ENCODE measurements around the gene FBXL17. TPM values are rescaled to one million over a fixed set of nuclear protein-coding genes. Genes with fewer than 3 reads are reported as not detected.

Gene FBXL17
- total and polyA plus RNA-seq, 2 of the 13 experiments (the other 11 are each of a cell fraction or from before 2014, with no cell fraction given): 3.0 to 7.9 TPM

- ChIA-PET CTCF (ENCODE audit: low intra/inter-chr PET ratio, low total read pairs) (no interaction called here), POLR2A (no interaction called here)
- Histone ChIP-seq H2AFZ (ENCODE audit: low read length) (no peak overlapping the region), H3K4me1 (ENCODE audit: insufficient read depth, low read length) (no peaks in the 10 kb centered on the region), H3K27me3 (ENCODE audit: control insufficient read depth in 1 of 2, insufficient read depth in 2 of 2, low read length in 2 of 2) (no peaks in the 10 kb centered on the region), H3K36me3 (replicated peaks in 1 of 2; ENCODE audit: control insufficient read depth in 1 of 2, insufficient read depth in 2 of 2, low read length in 2 of 2) (no peaks in the 10 kb centered on the region), H3K27ac (ENCODE audit: extremely low read length, insufficient read depth, low read length) (no peak overlapping the region), H3K9me3 (ENCODE audit: low read length) (no peaks in the 10 kb centered on the region), H4K20me1 (ENCODE audit: insufficient read depth, low read length) (no peaks in the 10 kb centered on the region), H3K4me2 (ENCODE audit: low read depth, low read length) (no peak overlapping the region), H3K4me3 (replicated peaks in 1 of 3; ENCODE audit: insufficient read depth in 1 of 3, low read depth in 2 of 3, low read length in 3 of 3) (no peak overlapping the region), H3K9ac (ENCODE audit: insufficient read depth, low read depth, low read length) (no peak overlapping the region), H3K79me2 (ENCODE audit: insufficient read depth, low read length) (no peaks in the 10 kb centered on the region)
- ATAC-seq: no peak
- DNase-seq (ENCODE audit: low spot score): no peak
- TF ChIP-seq HNRNPK (IDR thresholded peaks at IDR 0.05; ENCODE audit: low read depth, low read length, poor library complexity, severe bottlenecking) (no peak), GZF1 (CRISPR knock-in tag; IDR thresholded peaks at IDR 0.05) (no peak), TRAFD1 (CRISPR knock-in tag; IDR thresholded peaks at IDR 0.05; ENCODE audit: borderline replicate concordance) (no peak), TFAP4 (IDR thresholded peaks at IDR 0.05; ENCODE audit: borderline replicate concordance, low read depth) (no peak), SIN3B (IDR thresholded peaks at IDR 0.05; ENCODE audit: low read length) (no peak), ZNF768 (CRISPR knock-in tag; IDR thresholded peaks at IDR 0.05) (no peak), ZKSCAN1 (IDR thresholded peaks at IDR 0.05; ENCODE audit: low read length) (no peak), KAT8 (CRISPR knock-in tag; IDR thresholded peaks at IDR 0.05) (no peak), MAZ (IDR thresholded peaks at IDR 0.05; ENCODE audit: borderline replicate concordance, low read depth, low read length) (no peak), MAZ (CRISPR knock-in tag; IDR thresholded peaks at IDR 0.05; ENCODE audit: low read depth) (no peak), ZNF33B (CRISPR knock-in tag; IDR thresholded peaks at IDR 0.05) (no peak)
- TF ChIP-seq, protein P1, sequence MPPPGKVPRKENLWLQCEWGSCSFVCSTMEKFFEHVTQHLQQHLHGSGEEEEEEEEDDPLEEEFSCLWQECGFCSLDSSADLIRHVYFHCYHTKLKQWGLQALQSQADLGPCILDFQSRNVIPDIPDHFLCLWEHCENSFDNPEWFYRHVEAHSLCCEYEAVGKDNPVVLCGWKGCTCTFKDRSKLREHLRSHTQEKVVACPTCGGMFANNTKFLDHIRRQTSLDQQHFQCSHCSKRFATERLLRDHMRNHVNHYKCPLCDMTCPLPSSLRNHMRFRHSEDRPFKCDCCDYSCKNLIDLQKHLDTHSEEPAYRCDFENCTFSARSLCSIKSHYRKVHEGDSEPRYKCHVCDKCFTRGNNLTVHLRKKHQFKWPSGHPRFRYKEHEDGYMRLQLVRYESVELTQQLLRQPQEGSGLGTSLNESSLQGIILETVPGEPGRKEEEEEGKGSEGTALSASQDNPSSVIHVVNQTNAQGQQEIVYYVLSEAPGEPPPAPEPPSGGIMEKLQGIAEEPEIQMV (CRISPR knock-in tag; IDR thresholded peaks at IDR 0.05; ENCODE audit: low read depth): no peak
- TF ChIP-seq, protein P2, sequence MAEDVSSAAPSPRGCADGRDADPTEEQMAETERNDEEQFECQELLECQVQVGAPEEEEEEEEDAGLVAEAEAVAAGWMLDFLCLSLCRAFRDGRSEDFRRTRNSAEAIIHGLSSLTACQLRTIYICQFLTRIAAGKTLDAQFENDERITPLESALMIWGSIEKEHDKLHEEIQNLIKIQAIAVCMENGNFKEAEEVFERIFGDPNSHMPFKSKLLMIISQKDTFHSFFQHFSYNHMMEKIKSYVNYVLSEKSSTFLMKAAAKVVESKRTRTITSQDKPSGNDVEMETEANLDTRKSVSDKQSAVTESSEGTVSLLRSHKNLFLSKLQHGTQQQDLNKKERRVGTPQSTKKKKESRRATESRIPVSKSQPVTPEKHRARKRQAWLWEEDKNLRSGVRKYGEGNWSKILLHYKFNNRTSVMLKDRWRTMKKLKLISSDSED (CRISPR knock-in tag; IDR thresholded peaks at IDR 0.05): no peak
- TF ChIP-seq, protein P3, sequence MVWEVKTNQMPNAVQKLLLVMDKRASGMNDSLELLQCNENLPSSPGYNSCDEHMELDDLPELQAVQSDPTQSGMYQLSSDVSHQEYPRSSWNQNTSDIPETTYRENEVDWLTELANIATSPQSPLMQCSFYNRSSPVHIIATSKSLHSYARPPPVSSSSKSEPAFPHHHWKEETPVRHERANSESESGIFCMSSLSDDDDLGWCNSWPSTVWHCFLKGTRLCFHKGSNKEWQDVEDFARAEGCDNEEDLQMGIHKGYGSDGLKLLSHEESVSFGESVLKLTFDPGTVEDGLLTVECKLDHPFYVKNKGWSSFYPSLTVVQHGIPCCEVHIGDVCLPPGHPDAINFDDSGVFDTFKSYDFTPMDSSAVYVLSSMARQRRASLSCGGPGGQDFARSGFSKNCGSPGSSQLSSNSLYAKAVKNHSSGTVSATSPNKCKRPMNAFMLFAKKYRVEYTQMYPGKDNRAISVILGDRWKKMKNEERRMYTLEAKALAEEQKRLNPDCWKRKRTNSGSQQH (CRISPR knock-in tag; IDR thresholded peaks at IDR 0.05; ENCODE audit: low read depth): no peak
- no peak for FAIRE-seq
- intact Hi-C loops (cut with micrococcal nuclease; ENCODE audit: unreplicated experiment) (no loop called here), in situ Hi-C loops (cut with HindIII; ENCODE audit: extremely low pct_ligation_motif_present, low pct_unique_long_range_greater_than_20kb) (no loop called here)
- 89% methylated on average over 9 of the region's 9 CpGs for WGBS (ENCODE audit: low lambda C conversion rate)
- BruUV-seq (replicated peaks): no TSS peak
These were observed 506.1 kb downstream of the FBXL17 start for GRCh38 chr5:107875833-107876232.
